Stomach smooth muscle (tissue), 2 donors: Measurements from ENCODE around the gene PDE8A.
"Not testable (repeated sequence)": the region's sequence is repeated elsewhere in the genome, so short reads cannot be mapped to it uniquely, and the experiment has no call there.

Experiments used
- H3K27ac ChIP-seq: one replicate; pipeline ENCODE4 v1.7.0; 2013; ENCODE audit warnings: mild to moderate bottlenecking, low read length, inconsistent platforms
- H3K27me3 ChIP-seq, 2 donors: one replicate each; pipeline ENCODE4 v1.7.0; 2013; ENCODE audit warnings: low read length in 2 of 2; ENCODE audit not compliant: insufficient read depth in 2 of 2, control insufficient read depth in 1 of 2
- H3K36me3 ChIP-seq, 2 donors: one replicate each; pipeline ENCODE4 v1.7.0; 2013; ENCODE audit warnings: low read length in 2 of 2; ENCODE audit not compliant: control insufficient read depth in 2 of 2, insufficient read depth in 2 of 2
- H3K4me1 ChIP-seq: one replicate; pipeline ENCODE4 v1.7.0; 2013; ENCODE audit warnings: low read length; ENCODE audit not compliant: control insufficient read depth, insufficient read depth
- H3K4me3 ChIP-seq, 2 donors: one replicate each; pipeline ENCODE4 v1.7.0; 2013; ENCODE audit warnings: low read length in 2 of 2
- H3K9ac ChIP-seq, 2 donors: one replicate each; pipeline ENCODE4 v1.7.0; 2013; ENCODE audit warnings: low read length in 2 of 2, mild to moderate bottlenecking in 1 of 2
- H3K9me3 ChIP-seq, 2 donors: one replicate each; pipeline ENCODE4 v1.7.0; 2013; ENCODE audit warnings: low read length in 2 of 2; ENCODE audit not compliant: control insufficient read depth in 2 of 2
- donor health status: healthy.
- donor health status: Pancreatic carcinoma.

PDE8A gene

GRCh38 chr15:84991014-84991712, 9.5 kb downstream of the PDE8A start:
- no peaks in the 10 kb centered on the region for H3K9me3 ChIP-seq

GRCh38 chr15:84992157-84992944, 10.7 kb downstream of the PDE8A start:
- Histone ChIP-seq H3K4me1 (peaks cover 19% of the 10 kb centered on the region), H3K27me3 (no peaks in the 10 kb centered on the region), H3K27ac (no peak overlapping the region), H3K4me3 (no peak overlapping the region), H3K9ac (no peak overlapping the region), H3K9me3 (no peaks in the 10 kb centered on the region), H3K36me3 (no peaks in the 10 kb centered on the region)

More at GRCh38 chr15:84991014-84991712, 9.5 kb downstream of the PDE8A start:
- Histone ChIP-seq H3K36me3 (no peaks in the 10 kb centered on the region), H3K27me3 (no peaks in the 10 kb centered on the region), H3K4me1 (peaks cover 19% of the 10 kb centered on the region), H3K27ac (no peak overlapping the region), H3K9ac (no peak overlapping the region), H3K4me3 (no peak overlapping the region)

- H3K4me1 ChIP-seq = peaks cover 28% of the 10 kb centered on the region
- H3K9ac ChIP-seq = no peak overlapping the region
- H3K27ac ChIP-seq = no peak overlapping the region
- no peaks in the 10 kb centered on the region for H3K36me3 ChIP-seq
- H3K27me3 ChIP-seq = no peaks in the 10 kb centered on the region
- no peaks in the 10 kb centered on the region for H3K9me3 ChIP-seq
- H3K4me3 ChIP-seq = no peak overlapping the region
Observed at GRCh38 chr15:84996055-84996454, 14.4 kb downstream of the PDE8A start.

- H3K9me3 ChIP-seq, H3K36me3 ChIP-seq, H3K27me3 ChIP-seq, H3K9ac ChIP-seq, H3K27ac ChIP-seq, H3K4me3 ChIP-seq: not testable (repeated sequence)
- H3K4me1 ChIP-seq = peaks cover 28% of the 10 kb centered on the region
Observed at GRCh38 chr15:84996714-84997113, 15.1 kb downstream of the PDE8A start.

- H3K9ac ChIP-seq, H3K27ac ChIP-seq, H3K36me3 ChIP-seq, H3K9me3 ChIP-seq, H3K27me3 ChIP-seq, H3K4me3 ChIP-seq: not testable (repeated sequence)
- H3K4me1 ChIP-seq = peaks cover 24% of the 10 kb centered on the region
Observed at GRCh38 chr15:84997214-84997613, 15.6 kb downstream of the PDE8A start.

GRCh38 chr15:85000189-85000864, 18.7 kb downstream of the PDE8A start:
- H3K27ac ChIP-seq = peak overlapping the region; percentile 24
- H3K9ac ChIP-seq = no peak overlapping the region
- H3K27me3 ChIP-seq = no peaks in the 10 kb centered on the region
- H3K36me3 ChIP-seq = no peaks in the 10 kb centered on the region
- no peaks in the 10 kb centered on the region for H3K9me3 ChIP-seq
- H3K4me1 ChIP-seq = peaks cover 23% of the 10 kb centered on the region
- no peak overlapping the region for H3K4me3 ChIP-seq

GRCh38 chr15:85000937-85001336, 19.3 kb downstream of the PDE8A start:
- H3K27me3 ChIP-seq = no peaks in the 10 kb centered on the region
- H3K4me1 ChIP-seq = peaks cover 26% of the 10 kb centered on the region
- peak overlapping the region; percentile 24 for H3K27ac ChIP-seq
- no peak overlapping the region for H3K4me3 ChIP-seq
- no peaks in the 10 kb centered on the region for H3K9me3 ChIP-seq
- H3K36me3 ChIP-seq = no peaks in the 10 kb centered on the region
- peak overlapping the region in 1 of 2 donors; percentile 21 for H3K9ac ChIP-seq

- H3K4me3 ChIP-seq = no peak overlapping the region
- no peak overlapping the region for H3K27ac ChIP-seq
- no peaks in the 10 kb centered on the region for H3K9me3 ChIP-seq
- no peaks in the 10 kb centered on the region for H3K36me3 ChIP-seq
- no peaks in the 10 kb centered on the region for H3K27me3 ChIP-seq
- no peak overlapping the region for H3K9ac ChIP-seq
- peaks cover 31% of the 10 kb centered on the region for H3K4me1 ChIP-seq
Observed at GRCh38 chr15:85002517-85002916, 20.9 kb downstream of the PDE8A start.

- H3K9me3 ChIP-seq = no peaks in the 10 kb centered on the region
- peaks cover 36% of the 10 kb centered on the region for H3K4me1 ChIP-seq
- no peaks in the 10 kb centered on the region for H3K36me3 ChIP-seq
- H3K9ac ChIP-seq = no peak overlapping the region
- H3K27me3 ChIP-seq = no peaks in the 10 kb centered on the region
- H3K4me3 ChIP-seq = no peak overlapping the region
- no peak overlapping the region for H3K27ac ChIP-seq
Observed at GRCh38 chr15:85003593-85004312, 22.1 kb downstream of the PDE8A start.

- no peak overlapping the region for H3K4me3 ChIP-seq
- no peaks in the 10 kb centered on the region for H3K9me3 ChIP-seq
- H3K4me1 ChIP-seq = peaks cover 39% of the 10 kb centered on the region
- H3K27ac ChIP-seq = no peak overlapping the region
- H3K27me3 ChIP-seq = no peaks in the 10 kb centered on the region
- H3K9ac ChIP-seq = no peak overlapping the region
- H3K36me3 ChIP-seq = no peaks in the 10 kb centered on the region
Observed at GRCh38 chr15:85004550-85004949, 22.9 kb downstream of the PDE8A start.
